Erythroblast (primary cell): ENCODE results near the gene FBXL13.
"Not testable (repeated sequence)": the region's sequence is repeated elsewhere in the genome, so short reads cannot be mapped to it uniquely, and the experiment has no call there.

Source experiments
- GATA1 ChIP-seq: IDR thresholded peaks from 2 replicates; pipeline ENCODE4 v1.6.1; 2011; ENCODE audit warnings: low read depth, mild to moderate bottlenecking, control low read depth, low read length, moderate library complexity
- POLR2A ChIP-seq: IDR thresholded peaks from 2 replicates; pipeline ENCODE4 v1.6.1; 2011; ENCODE audit warnings: mild to moderate bottlenecking, low read length

GRCh38 chr7:103041815-103042214, 32.8 kb downstream of the FBXL13 start:
- TF ChIP-seq POLR2A, GATA1: not testable (repeated sequence)
